HG03521 (cell line): ENCODE results near the gene SLC38A4.

ENCODE experiments used
- ATAC-seq: cut with Tn5 transposase; IDR thresholded peaks from one replicate; pipeline ENCODE4 v1.9.1; 2021; ENCODE audit warnings: mild to moderate bottlenecking, moderate library complexity; ENCODE audit not compliant: unreplicated experiment

Gene SLC38A4

GRCh38 chr12:46717868-46718267 is 107.9 kb downstream of the SLC38A4 start:
- ATAC-seq = no peak

DNA sequence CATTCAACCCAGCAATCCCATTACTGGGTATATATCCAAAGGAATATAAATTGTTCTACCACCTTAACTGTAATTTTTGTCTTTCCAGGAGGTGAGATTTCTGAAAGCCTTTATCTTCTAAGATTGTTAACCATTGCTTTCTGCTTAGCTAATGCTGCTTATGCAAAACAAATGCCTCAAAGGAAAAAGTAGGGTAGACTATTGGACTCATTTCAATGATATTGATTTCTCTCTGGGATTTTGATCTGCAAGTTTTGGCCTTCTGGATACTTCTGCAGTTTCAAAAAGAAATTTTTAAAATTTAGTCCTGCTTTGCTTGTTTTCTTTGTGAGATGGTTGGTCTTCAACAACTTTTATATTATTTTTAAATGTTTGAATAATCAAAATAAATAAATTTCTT is 108.6 kb downstream of the SLC38A4 start:
- ATAC-seq = no peak
